Stimulated activated CD4-positive, alpha-beta T cell treated with anti-CD3 and anti-CD28 coated beads, Interleukin-12 subunit alpha, Interleukin-12 subunit beta, amount 100 ng/mL, for 48 hours (primary cell): ENCODE data around the gene ATP2B2.
A peak's percentile ranks its signal among the peaks of the same experiment; 100 is the strongest.

Experiments
- DNase-seq, 3 donors: peaks; one replicate each; pipeline ENCODE4 v3.0.0-alpha.2; 2020; ENCODE audit warnings: low read depth in 2 of 3, low spot score in 1 of 3

The ATP2B2 gene

GRCh38 chr3:10432156-10432845 is 73.1 kb downstream of the ATP2B2 start:
- DNase-seq: no peak

- DNase-seq: no peak
These were observed 74.6 kb downstream of the ATP2B2 start for GRCh38 chr3:10430805-10431204.

GRCh38 chr3:10428406-10429091 is 76.8 kb downstream of the ATP2B2 start:
- no peak for DNase-seq

- DNase-seq: no peak
These were observed 78.8 kb downstream of the ATP2B2 start for GRCh38 chr3:10426346-10427220.

GRCh38 chr3:10423171-10423882 is 82.1 kb downstream of the ATP2B2 start:
- DNase-seq: no peak

- no peak for DNase-seq
These were observed 83.4 kb downstream of the ATP2B2 start for GRCh38 chr3:10421996-10422395.

- DNase-seq: no peak
These were observed 84.5 kb downstream of the ATP2B2 start for GRCh38 chr3:10420745-10421475.

- DNase-seq: peak in 1 of 3 donors; percentile 27
These were observed 85.7 kb downstream of the ATP2B2 start for GRCh38 chr3:10419637-10420232.

GRCh38 chr3:10417847-10418246 is 87.5 kb downstream of the ATP2B2 start:
- no peak for DNase-seq

- no peak for DNase-seq
These were observed 88.6 kb downstream of the ATP2B2 start for GRCh38 chr3:10416730-10417300.

GRCh38 chr3:10413041-10413440 is 92.3 kb downstream of the ATP2B2 start:
- DNase-seq: no peak

GRCh38 chr3:10411598-10412332 is 93.6 kb downstream of the ATP2B2 start:
- DNase-seq: no peak

GRCh38 chr3:10410383-10411002 is 94.9 kb downstream of the ATP2B2 start:
- no peak for DNase-seq

- no peak for DNase-seq
These were observed 96.7 kb downstream of the ATP2B2 start for GRCh38 chr3:10408680-10409079.

GRCh38 chr3:10407361-10407760 is 98.0 kb downstream of the ATP2B2 start:
- no peak for DNase-seq

GRCh38 chr3:10406414-10406813 is 99.0 kb downstream of the ATP2B2 start:
- no peak for DNase-seq

- DNase-seq: no peak
These were observed 99.6 kb downstream of the ATP2B2 start for GRCh38 chr3:10405816-10406215.

GRCh38 chr3:10404876-10405275 is 100.5 kb downstream of the ATP2B2 start:
- DNase-seq: no peak

GRCh38 chr3:10404377-10404776 is 101.0 kb downstream of the ATP2B2 start:
- no peak for DNase-seq
